ENCODE data around the gene LRRC25.
A peak's percentile ranks its signal among the peaks of the same experiment; 100 is the strongest.

Gene LRRC25

DNA sequence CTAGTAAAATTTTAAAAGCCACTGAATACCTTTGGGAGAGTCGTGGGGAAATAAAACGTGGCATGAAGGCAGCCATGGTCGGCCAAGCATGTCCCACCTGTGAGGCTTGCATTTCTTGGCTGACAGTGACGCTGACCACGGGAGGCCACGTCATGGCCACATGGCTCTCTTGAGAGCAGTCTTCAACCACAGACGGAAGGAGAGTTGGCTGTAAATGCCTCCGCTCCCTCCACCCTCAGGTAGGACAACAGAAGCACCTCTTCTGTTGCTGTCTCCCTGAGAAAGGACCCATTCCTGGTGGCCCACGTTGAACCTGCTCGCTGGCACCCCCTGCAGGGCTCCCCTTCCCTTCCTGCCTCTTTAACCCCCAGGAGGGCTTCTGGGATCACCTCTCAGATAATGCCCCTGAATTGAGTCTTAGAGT is 10.6 kb upstream of the LRRC25 start:
- TF ChIP-seq, protein P1, sequence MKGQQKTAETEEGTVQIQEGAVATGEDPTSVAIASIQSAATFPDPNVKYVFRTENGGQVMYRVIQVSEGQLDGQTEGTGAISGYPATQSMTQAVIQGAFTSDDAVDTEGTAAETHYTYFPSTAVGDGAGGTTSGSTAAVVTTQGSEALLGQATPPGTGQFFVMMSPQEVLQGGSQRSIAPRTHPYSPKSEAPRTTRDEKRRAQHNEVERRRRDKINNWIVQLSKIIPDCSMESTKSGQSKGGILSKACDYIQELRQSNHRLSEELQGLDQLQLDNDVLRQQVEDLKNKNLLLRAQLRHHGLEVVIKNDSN (IDR thresholded peaks at IDR 0.05) = peak; percentile 40; the same call in 1 of the 2 replicates
- peak; percentile 44 for TF ChIP-seq NFIC (IDR thresholded peaks at IDR 0.05)
- TF ChIP-seq TCF12 (IDR thresholded peaks at IDR 0.05; ENCODE audit: low read depth) = peak; percentile 55; the same call in 1 of the 2 replicates
- peak; percentile 65 for TF ChIP-seq RAD21 (IDR thresholded peaks at IDR 0.05; ENCODE audit: low read depth)
- TF ChIP-seq YY1 (IDR thresholded peaks at IDR 0.05; ENCODE audit: low read depth) = peak; percentile 33; the same call in 1 of the 2 replicates
- 0 out of 2 replicates have a peak, but pooled peaks have one; percentile 27 for TF ChIP-seq EP300 (IDR thresholded peaks at IDR 0.05; ENCODE audit: borderline replicate concordance)
- TF ChIP-seq TAF1 (IDR thresholded peaks at IDR 0.05; ENCODE audit: low read depth) = no peak
- TF ChIP-seq, protein P2, sequence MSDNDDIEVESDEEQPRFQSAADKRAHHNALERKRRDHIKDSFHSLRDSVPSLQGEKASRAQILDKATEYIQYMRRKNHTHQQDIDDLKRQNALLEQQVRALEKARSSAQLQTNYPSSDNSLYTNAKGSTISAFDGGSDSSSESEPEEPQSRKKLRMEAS (IDR thresholded peaks at IDR 0.05) = peak; percentile 84
- TF ChIP-seq, protein P3, sequence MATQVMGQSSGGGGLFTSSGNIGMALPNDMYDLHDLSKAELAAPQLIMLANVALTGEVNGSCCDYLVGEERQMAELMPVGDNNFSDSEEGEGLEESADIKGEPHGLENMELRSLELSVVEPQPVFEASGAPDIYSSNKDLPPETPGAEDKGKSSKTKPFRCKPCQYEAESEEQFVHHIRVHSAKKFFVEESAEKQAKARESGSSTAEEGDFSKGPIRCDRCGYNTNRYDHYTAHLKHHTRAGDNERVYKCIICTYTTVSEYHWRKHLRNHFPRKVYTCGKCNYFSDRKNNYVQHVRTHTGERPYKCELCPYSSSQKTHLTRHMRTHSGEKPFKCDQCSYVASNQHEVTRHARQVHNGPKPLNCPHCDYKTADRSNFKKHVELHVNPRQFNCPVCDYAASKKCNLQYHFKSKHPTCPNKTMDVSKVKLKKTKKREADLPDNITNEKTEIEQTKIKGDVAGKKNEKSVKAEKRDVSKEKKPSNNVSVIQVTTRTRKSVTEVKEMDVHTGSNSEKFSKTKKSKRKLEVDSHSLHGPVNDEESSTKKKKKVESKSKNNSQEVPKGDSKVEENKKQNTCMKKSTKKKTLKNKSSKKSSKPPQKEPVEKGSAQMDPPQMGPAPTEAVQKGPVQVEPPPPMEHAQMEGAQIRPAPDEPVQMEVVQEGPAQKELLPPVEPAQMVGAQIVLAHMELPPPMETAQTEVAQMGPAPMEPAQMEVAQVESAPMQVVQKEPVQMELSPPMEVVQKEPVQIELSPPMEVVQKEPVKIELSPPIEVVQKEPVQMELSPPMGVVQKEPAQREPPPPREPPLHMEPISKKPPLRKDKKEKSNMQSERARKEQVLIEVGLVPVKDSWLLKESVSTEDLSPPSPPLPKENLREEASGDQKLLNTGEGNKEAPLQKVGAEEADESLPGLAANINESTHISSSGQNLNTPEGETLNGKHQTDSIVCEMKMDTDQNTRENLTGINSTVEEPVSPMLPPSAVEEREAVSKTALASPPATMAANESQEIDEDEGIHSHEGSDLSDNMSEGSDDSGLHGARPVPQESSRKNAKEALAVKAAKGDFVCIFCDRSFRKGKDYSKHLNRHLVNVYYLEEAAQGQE (IDR thresholded peaks at IDR 0.05; ENCODE audit: low read depth) = no peak

DNA sequence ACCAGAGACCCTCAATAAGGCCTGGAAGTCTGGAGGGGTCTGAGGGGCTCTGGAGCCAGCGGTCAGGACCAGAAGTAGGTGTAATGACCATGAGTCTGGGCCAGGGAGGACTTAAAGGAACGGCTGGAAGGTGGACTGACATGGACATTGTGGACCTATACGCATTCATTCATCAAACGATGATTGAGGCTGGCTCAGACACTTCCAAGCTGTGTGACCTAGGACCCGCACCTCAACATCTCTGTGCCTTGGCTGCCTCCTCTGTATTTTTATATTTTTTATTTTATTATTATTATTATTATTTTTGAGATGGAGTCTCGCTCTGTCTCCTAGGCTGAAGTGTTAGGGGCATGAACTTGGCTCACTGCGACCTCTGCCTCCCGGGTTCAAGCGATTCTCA is 9.3 kb upstream of the LRRC25 start:
- TF ChIP-seq TCF12 (IDR thresholded peaks at IDR 0.05; ENCODE audit: low read depth) = no peak

DNA sequence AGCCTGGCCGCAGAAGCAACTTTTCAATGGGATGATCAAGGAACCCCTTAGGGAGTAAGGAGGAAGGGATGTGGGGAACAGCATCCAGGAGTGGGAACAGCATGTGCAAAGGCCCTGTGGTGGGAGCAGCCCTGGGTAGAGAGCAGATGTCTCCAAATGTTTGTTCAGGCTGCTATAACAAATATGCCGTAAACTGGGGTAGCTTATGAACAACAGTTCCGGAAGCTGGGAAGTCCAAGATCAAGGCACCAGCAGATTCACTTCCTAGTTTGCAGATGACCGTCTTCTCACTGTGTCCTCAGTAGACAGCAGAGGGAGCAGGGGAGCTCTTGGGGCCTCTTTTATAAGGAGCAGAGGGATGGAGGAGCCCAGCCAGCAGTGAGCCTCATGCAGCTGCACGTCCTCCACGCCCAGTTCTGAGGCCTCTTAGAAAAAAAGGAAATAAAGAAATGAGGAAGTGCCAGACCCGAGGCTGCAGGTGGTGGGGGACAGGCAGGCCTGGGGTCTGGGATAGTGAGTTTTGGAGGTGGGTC is 4.2 kb upstream of the LRRC25 start:
- TF ChIP-seq ZBTB7A (IDR thresholded peaks at IDR 0.05; ENCODE audit: low read depth) = no peak
- TF ChIP-seq RAD21 (IDR thresholded peaks at IDR 0.05; ENCODE audit: low read depth) = peak; percentile 13; the same call in 1 of the 2 replicates

DNA sequence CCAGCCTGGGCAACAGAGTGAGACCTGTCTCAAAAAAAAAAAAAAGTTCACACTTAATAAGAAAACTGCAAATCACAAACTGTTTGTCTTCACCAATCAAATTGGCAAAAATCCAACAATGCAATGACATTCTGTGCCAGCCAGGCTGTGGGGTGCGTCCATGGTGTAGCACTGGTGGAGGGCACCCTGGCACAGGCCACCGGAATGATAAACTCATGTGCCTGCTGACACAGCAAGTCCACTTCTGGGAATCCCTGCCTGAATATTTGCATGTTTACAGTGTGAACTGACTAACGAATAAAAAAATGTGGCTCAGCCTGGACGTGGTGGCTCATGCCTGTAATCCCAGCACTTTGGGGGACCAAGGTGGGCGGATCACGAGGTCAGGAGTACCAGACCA is 1.6 kb upstream of the LRRC25 start:
- TF ChIP-seq, protein P3 (IDR thresholded peaks at IDR 0.05; ENCODE audit: low read depth) = no peak
- TF ChIP-seq EGR1 (IDR thresholded peaks at IDR 0.05) (no peak), NFIC (IDR thresholded peaks at IDR 0.05) (peak; percentile 66), TAF1 (IDR thresholded peaks at IDR 0.05; ENCODE audit: low read depth) (no peak), TCF12 (IDR thresholded peaks at IDR 0.05; ENCODE audit: low read depth) (no peak), CREB1 (IDR thresholded peaks at IDR 0.05; ENCODE audit: low read depth) (no peak), TEAD4 (IDR thresholded peaks at IDR 0.05) (peak; percentile 54; the same call in 1 of the 2 replicates)

DNA sequence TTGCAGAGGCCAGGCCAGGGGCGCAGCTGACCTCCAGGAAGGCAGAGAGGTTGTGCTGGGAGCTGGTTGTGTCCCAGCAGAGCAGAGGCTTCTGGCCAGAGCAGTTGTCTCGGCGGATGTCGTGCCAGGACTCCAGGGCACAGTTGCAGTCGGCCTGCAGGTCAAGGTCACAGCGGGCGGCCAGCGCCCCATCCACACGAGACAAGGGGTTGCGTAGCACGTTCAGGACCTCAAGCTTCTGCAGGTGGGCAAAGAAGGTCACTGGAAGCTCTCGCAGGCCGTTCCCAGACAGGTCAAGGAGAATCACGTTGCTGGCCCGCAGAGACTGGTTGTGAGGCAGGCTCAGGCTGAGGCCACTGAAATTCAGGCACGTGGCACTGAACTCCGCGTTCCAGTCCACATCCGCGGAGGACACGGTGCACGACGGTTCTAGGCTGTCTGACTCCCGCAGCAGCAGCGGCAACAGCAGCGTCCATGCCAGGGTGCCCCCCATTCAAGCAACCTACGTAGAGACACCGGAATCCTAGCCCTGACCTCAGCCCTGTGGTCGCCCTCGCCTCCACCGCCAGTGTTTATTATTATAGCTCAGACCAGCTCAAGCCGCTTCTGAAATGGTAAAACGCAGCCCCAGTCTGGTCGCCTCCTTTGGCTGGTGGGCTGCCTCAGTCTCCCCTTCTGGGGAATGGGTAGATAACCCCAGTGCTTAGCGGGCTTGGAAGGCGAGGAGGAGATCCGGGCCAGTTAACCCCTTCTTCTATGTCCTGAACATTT is 766 bp downstream of the LRRC25 start:
- no peak for TF ChIP-seq YY1 (IDR thresholded peaks at IDR 0.05; ENCODE audit: low read depth)
- no peak for TF ChIP-seq NFIC (IDR thresholded peaks at IDR 0.05)
- no peak for TF ChIP-seq FOXM1 (IDR thresholded peaks at IDR 0.05; ENCODE audit: borderline replicate concordance, low read depth)
- no peak for TF ChIP-seq TCF12 (IDR thresholded peaks at IDR 0.05; ENCODE audit: low read depth)
- no peak for TF ChIP-seq CREB1 (IDR thresholded peaks at IDR 0.05; ENCODE audit: low read depth)
- TF ChIP-seq EP300 (IDR thresholded peaks at IDR 0.05; ENCODE audit: borderline replicate concordance) = no peak
- no peak for TF ChIP-seq TEAD4 (IDR thresholded peaks at IDR 0.05)
- TF ChIP-seq, protein P1 (IDR thresholded peaks at IDR 0.05) = no peak
- no peak for TF ChIP-seq RAD21 (IDR thresholded peaks at IDR 0.05; ENCODE audit: low read depth)
- TF ChIP-seq, protein P3 (IDR thresholded peaks at IDR 0.05; ENCODE audit: low read depth) = no peak

All from Ishikawa (cell line).